Mesenchymal stem cell (in vitro differentiated cells and primary cell): ENCODE results near the gene SIAH2.

Source experiments
- DNase-seq: peaks from one replicate; pipeline ENCODE4 v3.0.0-alpha.2; 2013
- H2AFZ ChIP-seq: one replicate; pipeline ENCODE4 v1.6.1; 2013; ENCODE audit warnings: low read depth, mild to moderate bottlenecking, control low read depth, inconsistent platforms, low read length, moderate library complexity
- H2AK5ac ChIP-seq: 2 replicates; pipeline ENCODE4 v1.6.1; 2013; ENCODE audit warnings: low read length, moderate library complexity, mild to moderate bottlenecking, inconsistent platforms; ENCODE audit not compliant: severe bottlenecking
- H2BK120ac ChIP-seq: one replicate; pipeline ENCODE4 v1.6.1; 2013; ENCODE audit warnings: low read depth, mild to moderate bottlenecking, inconsistent platforms, low read length, moderate library complexity
- H2BK12ac ChIP-seq, 2 experiments: one replicate each; pipeline ENCODE4 v1.6.1; 2013; ENCODE audit warnings: inconsistent platforms in 2 of 2, low read length in 2 of 2, mild to moderate bottlenecking in 2 of 2, moderate library complexity in 2 of 2, control low read depth in 1 of 2
- H2BK15ac ChIP-seq: one replicate; pipeline ENCODE4 v1.6.1; 2013; ENCODE audit warnings: mild to moderate bottlenecking, low read depth, inconsistent platforms; ENCODE audit not compliant: poor library complexity, severe bottlenecking
- H2BK5ac ChIP-seq: 2 replicates; pipeline ENCODE4 v1.6.1; 2013; ENCODE audit warnings: low read depth, mild to moderate bottlenecking, low read length, control low read depth, inconsistent platforms; ENCODE audit not compliant: poor library complexity, severe bottlenecking
- H3K14ac ChIP-seq, 2 experiments: one replicate each; pipeline ENCODE4 v1.6.1; 2013; ENCODE audit warnings: inconsistent platforms in 2 of 2, low read length in 2 of 2, control low read depth in 1 of 2, mild to moderate bottlenecking in 1 of 2, moderate library complexity in 1 of 2
- H3K18ac ChIP-seq, 2 experiments: one replicate each; pipeline ENCODE4 v1.6.1; 2013; ENCODE audit warnings: inconsistent platforms in 2 of 2, low read length in 2 of 2, control low read depth in 1 of 2, low read depth in 1 of 2, mild to moderate bottlenecking in 1 of 2
- H3K23ac ChIP-seq, 2 experiments: one replicate each; pipeline ENCODE4 v1.6.1; 2013; ENCODE audit warnings: inconsistent platforms in 2 of 2, low read length in 2 of 2, mild to moderate bottlenecking in 2 of 2, moderate library complexity in 2 of 2, control low read depth in 1 of 2
- H3K27ac ChIP-seq: 2 replicates; pipeline ENCODE4 v1.5.1; 2013; ENCODE audit warnings: mild to moderate bottlenecking, moderate library complexity, low read length, control low read depth, inconsistent platforms; ENCODE audit not compliant: poor library complexity, severe bottlenecking
- H3K27me3 ChIP-seq, 2 experiments: 2 replicates each; pipeline versions ENCODE4 v1.6.1 to v1.7.0; 2013; ENCODE audit warnings: low read length in 2 of 2, mild to moderate bottlenecking in 2 of 2, moderate library complexity in 2 of 2, control low read depth in 1 of 2, inconsistent platforms in 1 of 2; ENCODE audit not compliant: control insufficient read depth in 1 of 2, insufficient read depth in 1 of 2
- H3K36me3 ChIP-seq, 2 experiments: 2 replicates each; pipeline versions ENCODE4 v1.6.1 to v1.7.0; 2013; ENCODE audit warnings: low read length in 2 of 2, control low read depth in 1 of 2, inconsistent platforms in 1 of 2, low read depth in 1 of 2, mild to moderate bottlenecking in 1 of 2; ENCODE audit not compliant: insufficient read depth in 2 of 2, control insufficient read depth in 1 of 2
- H3K4ac ChIP-seq, 2 experiments: one replicate each; pipeline ENCODE4 v1.6.1; 2013; ENCODE audit warnings: inconsistent platforms in 2 of 2, low read length in 2 of 2, mild to moderate bottlenecking in 2 of 2, moderate library complexity in 2 of 2, control low read depth in 1 of 2, low read depth in 1 of 2
- H3K4me1 ChIP-seq: 2 replicates; pipeline ENCODE4 v1.6.1; 2013; ENCODE audit warnings: low read depth, low read length, control low read depth; ENCODE audit not compliant: control insufficient read depth, insufficient read depth
- H3K4me2 ChIP-seq: 2 replicates; pipeline ENCODE4 v1.6.1; 2013; ENCODE audit warnings: low read length, mild to moderate bottlenecking, inconsistent platforms; ENCODE audit not compliant: poor library complexity, severe bottlenecking
- H3K4me3 ChIP-seq, 2 experiments: 2 replicates each; pipeline versions ENCODE4 v1.5.1 to v1.7.0; 2013; ENCODE audit warnings: low read length in 2 of 2, mild to moderate bottlenecking in 2 of 2, control low read depth in 1 of 2, low read depth in 1 of 2; ENCODE audit not compliant: insufficient read depth in 1 of 2
- H3K79me1 ChIP-seq: replicated peaks from 2 replicates; pipeline ENCODE4 v1.6.1; 2013; ENCODE audit warnings: mild to moderate bottlenecking, control low read depth, low read length, inconsistent platforms; ENCODE audit not compliant: poor library complexity, severe bottlenecking
- H3K9ac ChIP-seq: 2 replicates; pipeline ENCODE4 v1.7.0; 2013; ENCODE audit warnings: mild to moderate bottlenecking, low read length, moderate library complexity
- H3K9me3 ChIP-seq: 2 replicates; pipeline ENCODE4 v1.7.0; 2013; ENCODE audit warnings: mild to moderate bottlenecking, low read length; ENCODE audit not compliant: control insufficient read depth
- H4K8ac ChIP-seq: one replicate; pipeline ENCODE4 v1.6.1; 2013; ENCODE audit warnings: inconsistent platforms, mild to moderate bottlenecking, low read length, moderate library complexity
- H4K91ac ChIP-seq: one replicate; pipeline ENCODE4 v1.6.1; 2013; ENCODE audit warnings: mild to moderate bottlenecking, low read length, inconsistent platforms
- WGBS: methylation state at CpG from one replicate; pipeline ENCODE4 v1.1.7; 2013; ENCODE audit warnings: mixed read lengths; 5-methylcytosine and 5-hydroxymethylcytosine counted together

Gene SIAH2

GRCh38 chr3:150743508-150743907 is 19.5 kb downstream of the SIAH2 start:
- peak overlapping the region; percentile 42 for H4K8ac ChIP-seq
- no peak overlapping the region for H3K4ac ChIP-seq
- H2AK5ac ChIP-seq = peak overlapping the region; percentile 86
- no peak overlapping the region for H4K91ac ChIP-seq
- peak overlapping the region; percentile 33 for H2BK5ac ChIP-seq
- H3K9ac ChIP-seq = peak overlapping the region; percentile 18
- H3K27me3 ChIP-seq = no peaks in the 10 kb centered on the region
- H3K23ac ChIP-seq = peak overlapping the region in 1 of 2 experiments; percentile 18
- 36% methylated on average over 2 of the region's 2 CpGs for WGBS
- peaks cover 18 to 24% of the 10 kb centered on the region in 2 experiments for H3K36me3 ChIP-seq
- peak; percentile 25 for DNase-seq
- peaks cover 12% of the 10 kb centered on the region for H3K4me1 ChIP-seq
- no peak overlapping the region for H2BK120ac ChIP-seq
- H3K4me3 ChIP-seq = no peak overlapping the region
- H3K18ac ChIP-seq = no peak overlapping the region
- H2BK12ac ChIP-seq = no peak overlapping the region
- peaks cover 35% of the 10 kb centered on the region for H3K79me1 ChIP-seq
- H2AFZ ChIP-seq = no peak overlapping the region
- no peak overlapping the region for H3K4me2 ChIP-seq
- H3K14ac ChIP-seq = no peak overlapping the region
- H3K9me3 ChIP-seq = no peaks in the 10 kb centered on the region
- H2BK15ac ChIP-seq = no peak overlapping the region
- peak overlapping the region; percentile 78 for H3K27ac ChIP-seq

DNA sequence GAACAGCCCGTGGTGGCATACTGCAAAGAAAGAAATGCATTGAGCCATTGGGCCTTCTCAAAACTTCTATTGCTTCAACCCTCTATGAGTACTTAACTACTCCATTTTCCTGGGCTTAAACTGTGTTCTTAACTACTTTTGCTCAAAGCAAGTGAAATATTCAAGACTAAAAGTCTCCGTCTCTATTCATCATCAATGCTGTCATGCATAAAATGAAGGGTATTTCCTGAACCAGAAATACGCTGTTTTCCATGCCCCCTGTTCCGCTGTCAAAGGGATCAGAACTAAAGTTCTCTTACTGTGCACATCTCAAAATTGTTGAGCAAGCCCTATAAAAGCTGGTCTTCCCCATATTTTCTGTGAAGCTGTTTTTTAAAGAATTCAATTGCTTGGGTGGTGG is 20.3 kb downstream of the SIAH2 start:
- H4K8ac ChIP-seq = no peak overlapping the region
- H3K36me3 ChIP-seq = peaks cover 18 to 24% of the 10 kb centered on the region in 2 experiments
- no peak overlapping the region for H2BK120ac ChIP-seq
- peaks cover 12% of the 10 kb centered on the region for H3K4me1 ChIP-seq
- no peak overlapping the region for H3K4ac ChIP-seq
- H2BK15ac ChIP-seq = no peak overlapping the region
- H3K18ac ChIP-seq = no peak overlapping the region
- H2BK5ac ChIP-seq = no peak overlapping the region
- no peak overlapping the region for H3K14ac ChIP-seq
- no peak overlapping the region for H2AFZ ChIP-seq
- no peak overlapping the region for H2AK5ac ChIP-seq
- no peak overlapping the region for H3K4me3 ChIP-seq
- DNase-seq = no peak
- H3K23ac ChIP-seq = no peak overlapping the region
- peaks cover 35% of the 10 kb centered on the region for H3K79me1 ChIP-seq
- H3K4me2 ChIP-seq = no peak overlapping the region
- no peak overlapping the region for H3K27ac ChIP-seq
- H3K9me3 ChIP-seq = no peaks in the 10 kb centered on the region
- 92% methylated on average over 4 of the region's 4 CpGs for WGBS
- H2BK12ac ChIP-seq = no peak overlapping the region
- H4K91ac ChIP-seq = no peak overlapping the region
- H3K9ac ChIP-seq = no peak overlapping the region
- H3K27me3 ChIP-seq = no peaks in the 10 kb centered on the region

DNA sequence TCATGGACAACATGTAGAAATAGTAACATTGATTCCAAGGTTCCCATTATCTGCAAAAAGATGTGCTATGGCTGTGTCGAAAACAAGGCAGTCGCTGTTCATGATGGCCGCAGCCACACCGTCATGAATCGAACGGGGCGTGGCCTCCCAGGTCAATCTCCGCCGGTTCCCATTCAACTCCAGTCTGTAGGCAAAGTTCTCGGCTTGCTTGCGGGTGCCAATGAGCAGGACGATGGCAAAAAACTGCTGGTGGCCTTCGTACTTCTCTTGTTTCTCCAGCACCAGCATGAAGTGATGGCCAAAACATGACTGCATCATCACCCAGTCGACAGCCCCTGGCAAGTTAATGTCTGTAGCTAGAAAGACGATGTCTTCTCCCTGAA is 20.8 kb downstream of the SIAH2 start:
- Histone ChIP-seq H2AK5ac (no peak overlapping the region), H3K79me1 (peaks cover 36% of the 10 kb centered on the region), H3K27me3 (no peaks in the 10 kb centered on the region), H3K14ac (no peak overlapping the region), H3K4ac (no peak overlapping the region), H3K9me3 (no peaks in the 10 kb centered on the region), H2BK12ac (no peak overlapping the region), H4K8ac (no peak overlapping the region), H2AFZ (no peak overlapping the region), H3K23ac (no peak overlapping the region), H3K4me1 (peaks cover 12% of the 10 kb centered on the region), H2BK15ac (no peak overlapping the region), H3K36me3 (peaks cover 18 to 24% of the 10 kb centered on the region in 2 experiments), H4K91ac (no peak overlapping the region), H2BK5ac (no peak overlapping the region), H3K4me2 (no peak overlapping the region), H2BK120ac (no peak overlapping the region), H3K27ac (no peak overlapping the region), H3K18ac (no peak overlapping the region), H3K9ac (no peak overlapping the region), H3K4me3 (no peak overlapping the region)
- WGBS = 97% methylated on average over 15 of the region's 15 CpGs
- no peak for DNase-seq

- DNase-seq = no peak
Measured at GRCh38 chr3:150741497-150742140, 21.4 kb downstream of the SIAH2 start.

More at GRCh38 chr3:150741497-150742140, 21.4 kb downstream of the SIAH2 start:
- WGBS = 90% methylated on average over 4 of the region's 5 CpGs
- Histone ChIP-seq H3K4ac (no peak overlapping the region), H3K36me3 (peaks cover 15 to 24% of the 10 kb centered on the region in 2 experiments), H3K4me1 (peaks cover 9% of the 10 kb centered on the region), H2BK5ac (no peak overlapping the region), H2BK120ac (no peak overlapping the region), H4K8ac (no peak overlapping the region), H3K14ac (no peak overlapping the region), H3K27me3 (no peaks in the 10 kb centered on the region), H3K23ac (no peak overlapping the region), H4K91ac (no peak overlapping the region), H2AK5ac (no peak overlapping the region), H3K9ac (no peak overlapping the region), H3K4me3 (no peak overlapping the region), H3K4me2 (no peak overlapping the region), H2BK15ac (no peak overlapping the region), H2BK12ac (no peak overlapping the region), H3K18ac (no peak overlapping the region), H3K79me1 (peaks cover 34% of the 10 kb centered on the region), H3K27ac (no peak overlapping the region), H3K9me3 (no peaks in the 10 kb centered on the region), H2AFZ (no peak overlapping the region)
